ENCODE results near the gene RLN1.
"Not testable (repeated sequence)": the region's sequence is repeated elsewhere in the genome, so short reads cannot be mapped to it uniquely, and the experiment has no call there.

DNA sequence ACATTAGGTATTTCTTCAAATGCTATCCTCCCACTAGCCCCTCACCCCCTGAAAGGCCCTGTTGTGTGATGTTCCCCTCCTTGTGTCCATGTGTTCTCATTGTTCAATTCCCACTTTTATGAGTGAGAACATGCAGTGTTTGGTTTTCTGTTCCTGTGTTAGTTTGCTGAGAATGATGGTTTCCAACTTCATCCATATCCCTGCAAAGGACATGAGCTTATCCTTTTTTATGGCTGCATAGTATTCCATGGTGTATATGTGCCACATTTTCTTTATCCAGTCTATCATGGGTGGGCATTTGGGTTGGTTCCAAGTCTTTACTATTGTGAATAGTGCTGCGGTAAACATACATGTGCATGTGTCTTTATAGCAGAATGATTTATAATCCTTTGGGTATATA lies 23.3 kb downstream of the RLN1 start:
- TF ChIP-seq, protein P1, sequence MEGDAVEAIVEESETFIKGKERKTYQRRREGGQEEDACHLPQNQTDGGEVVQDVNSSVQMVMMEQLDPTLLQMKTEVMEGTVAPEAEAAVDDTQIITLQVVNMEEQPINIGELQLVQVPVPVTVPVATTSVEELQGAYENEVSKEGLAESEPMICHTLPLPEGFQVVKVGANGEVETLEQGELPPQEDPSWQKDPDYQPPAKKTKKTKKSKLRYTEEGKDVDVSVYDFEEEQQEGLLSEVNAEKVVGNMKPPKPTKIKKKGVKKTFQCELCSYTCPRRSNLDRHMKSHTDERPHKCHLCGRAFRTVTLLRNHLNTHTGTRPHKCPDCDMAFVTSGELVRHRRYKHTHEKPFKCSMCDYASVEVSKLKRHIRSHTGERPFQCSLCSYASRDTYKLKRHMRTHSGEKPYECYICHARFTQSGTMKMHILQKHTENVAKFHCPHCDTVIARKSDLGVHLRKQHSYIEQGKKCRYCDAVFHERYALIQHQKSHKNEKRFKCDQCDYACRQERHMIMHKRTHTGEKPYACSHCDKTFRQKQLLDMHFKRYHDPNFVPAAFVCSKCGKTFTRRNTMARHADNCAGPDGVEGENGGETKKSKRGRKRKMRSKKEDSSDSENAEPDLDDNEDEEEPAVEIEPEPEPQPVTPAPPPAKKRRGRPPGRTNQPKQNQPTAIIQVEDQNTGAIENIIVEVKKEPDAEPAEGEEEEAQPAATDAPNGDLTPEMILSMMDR (IDR thresholded peaks at IDR 0.05; ENCODE audit: insufficient read depth, low read depth, low read length): not testable (repeated sequence)
- TF ChIP-seq EZH2 (IDR thresholded peaks at IDR 0.05; ENCODE audit: insufficient read depth, low read length): not testable (repeated sequence)

Measured in astrocyte (in vitro differentiated cells and primary cell).